Embryonic facial prominence (tissue), 1 donor: ENCODE data around the gene SERPINE1.

ENCODE experiments used
- DNase-seq: peaks from one replicate; pipeline ENCODE4 v3.0.0-alpha.2; 2016; ENCODE audit errors: extremely low spot score

SERPINE1 gene

DNA sequence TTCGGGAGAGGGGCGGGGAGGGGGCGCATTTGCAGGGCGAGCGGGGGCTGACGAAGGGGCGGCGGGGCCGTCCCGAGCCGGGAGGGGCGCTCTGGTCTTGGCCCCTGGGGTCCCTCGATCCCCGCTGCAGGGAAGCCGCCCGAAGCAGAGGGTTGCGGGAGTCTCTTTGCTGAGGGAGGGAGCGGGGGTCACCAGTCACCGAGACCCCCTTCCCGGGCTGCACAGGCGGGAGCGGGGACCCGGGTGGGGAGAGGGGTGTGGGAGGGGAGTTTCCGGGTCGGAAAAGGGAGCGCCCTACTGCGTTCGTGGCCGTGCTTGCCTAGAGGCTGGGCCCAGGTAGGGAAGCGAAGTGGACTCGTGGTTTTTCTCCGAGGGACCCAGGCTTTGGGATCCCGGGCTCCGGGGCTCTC is 27.8 kb downstream of the SERPINE1 start:
- DNase-seq, result no peak

GRCh38 chr7:101155303-101155702 is 28.4 kb downstream of the SERPINE1 start:
- no peak for DNase-seq

DNA sequence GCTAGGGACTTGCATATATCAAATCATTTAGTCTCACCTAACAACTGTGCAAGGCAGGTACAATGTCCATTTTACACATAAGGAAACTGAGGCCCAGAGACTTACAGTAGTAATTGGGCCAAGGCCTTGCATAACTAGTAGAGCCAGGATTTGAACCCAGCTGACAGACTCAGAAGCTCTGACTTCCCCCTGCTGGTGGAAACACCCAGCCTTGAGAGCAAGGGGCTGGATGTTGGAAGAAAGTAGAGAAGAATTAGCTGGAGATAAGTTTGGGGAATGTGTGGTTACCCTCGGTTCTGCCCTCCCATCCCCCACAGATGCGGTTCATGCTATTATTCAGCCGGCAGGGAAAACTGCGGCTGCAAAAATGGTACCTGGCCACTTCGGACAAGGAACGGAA is 29.4 kb downstream of the SERPINE1 start:
- DNase-seq, result no peak

- no peak for DNase-seq
Measured at GRCh38 chr7:101156866-101157589, 30.1 kb downstream of the SERPINE1 start.

- DNase-seq, result no peak
Measured at GRCh38 chr7:101159696-101160674, 33.1 kb downstream of the SERPINE1 start.

- DNase-seq, result no peak
Measured at GRCh38 chr7:101160910-101161309, 34.0 kb downstream of the SERPINE1 start.

DNA sequence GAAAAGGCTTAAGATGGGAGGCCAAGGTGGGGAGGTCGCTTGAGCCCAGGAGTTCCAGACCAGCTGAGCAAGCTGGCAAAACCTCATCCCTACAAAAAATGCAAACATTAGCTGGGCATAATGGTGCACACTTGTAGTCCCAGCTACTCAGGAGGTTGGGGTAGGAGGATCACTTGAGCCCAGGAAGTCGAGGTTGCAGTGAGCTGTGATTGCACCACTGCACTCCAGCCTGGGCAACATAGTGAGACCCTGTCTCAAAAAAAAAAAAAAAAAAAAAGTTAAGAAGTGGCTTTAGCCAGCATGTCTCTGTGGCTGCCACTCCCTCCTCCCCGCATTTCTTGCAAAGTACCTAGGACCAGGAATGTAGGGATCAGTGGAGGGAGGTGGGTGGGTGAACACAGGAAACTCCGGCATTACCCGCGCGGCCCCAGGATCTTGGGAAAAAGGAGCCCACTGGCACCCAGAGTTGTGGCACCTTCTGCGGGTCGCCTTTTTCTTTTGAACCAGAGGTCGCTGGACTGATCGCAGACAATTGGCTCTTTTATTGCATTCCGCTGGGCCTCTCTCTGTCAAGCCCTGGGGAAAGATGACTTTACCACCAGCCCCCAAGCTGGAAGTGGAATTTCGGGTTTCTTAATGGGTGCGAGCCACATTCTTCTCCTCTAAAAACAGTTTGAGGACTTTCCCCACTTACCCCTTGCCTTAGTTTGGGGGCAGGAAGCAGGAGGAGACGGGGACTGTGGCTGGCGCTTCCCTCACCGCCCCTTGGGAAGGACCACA is 35.0 kb downstream of the SERPINE1 start:
- no peak for DNase-seq

- DNase-seq, result no peak
Measured at GRCh38 chr7:101162551-101163278, 35.8 kb downstream of the SERPINE1 start.

DNA sequence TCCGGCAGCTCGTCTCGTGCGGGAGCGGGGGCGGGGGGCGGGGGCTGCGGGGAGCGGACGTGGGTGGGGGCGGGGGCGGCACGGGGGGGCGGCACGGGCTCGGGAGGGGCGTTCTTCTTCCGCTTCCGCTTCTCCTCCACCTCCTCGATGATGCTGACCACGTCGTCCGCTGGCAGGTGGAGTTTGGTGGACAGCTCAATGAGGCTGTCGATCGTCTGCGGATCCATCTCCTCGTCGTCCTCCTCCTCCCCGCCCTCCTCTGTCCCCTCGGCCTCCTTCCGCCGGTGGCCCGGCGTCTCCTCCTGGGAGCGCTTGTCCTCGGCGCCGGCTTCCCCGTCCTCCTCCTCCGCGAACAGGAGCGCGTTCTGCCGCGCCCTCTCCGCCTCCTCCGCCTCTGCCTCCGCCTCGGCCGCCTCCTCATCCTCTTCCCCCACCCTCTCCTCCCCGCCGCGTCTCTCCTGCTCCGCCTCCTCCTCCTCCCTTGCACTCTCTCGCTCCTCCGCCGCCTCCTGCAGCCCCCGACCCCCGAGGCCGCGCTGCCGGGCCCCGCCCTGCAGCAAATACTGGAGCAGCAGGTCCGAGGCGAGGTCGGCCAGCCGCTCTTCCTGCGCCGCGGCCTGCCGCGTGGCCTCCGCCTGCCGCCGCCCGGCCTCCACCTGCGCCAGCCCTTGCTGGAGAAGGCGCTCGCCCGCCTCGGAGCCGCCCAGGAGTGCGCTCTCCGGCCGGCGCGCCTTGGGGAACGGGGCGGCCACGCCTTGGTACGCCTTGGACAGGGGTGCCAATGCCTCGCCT is 36.6 kb downstream of the SERPINE1 start:
- DNase-seq, result no peak

DNA sequence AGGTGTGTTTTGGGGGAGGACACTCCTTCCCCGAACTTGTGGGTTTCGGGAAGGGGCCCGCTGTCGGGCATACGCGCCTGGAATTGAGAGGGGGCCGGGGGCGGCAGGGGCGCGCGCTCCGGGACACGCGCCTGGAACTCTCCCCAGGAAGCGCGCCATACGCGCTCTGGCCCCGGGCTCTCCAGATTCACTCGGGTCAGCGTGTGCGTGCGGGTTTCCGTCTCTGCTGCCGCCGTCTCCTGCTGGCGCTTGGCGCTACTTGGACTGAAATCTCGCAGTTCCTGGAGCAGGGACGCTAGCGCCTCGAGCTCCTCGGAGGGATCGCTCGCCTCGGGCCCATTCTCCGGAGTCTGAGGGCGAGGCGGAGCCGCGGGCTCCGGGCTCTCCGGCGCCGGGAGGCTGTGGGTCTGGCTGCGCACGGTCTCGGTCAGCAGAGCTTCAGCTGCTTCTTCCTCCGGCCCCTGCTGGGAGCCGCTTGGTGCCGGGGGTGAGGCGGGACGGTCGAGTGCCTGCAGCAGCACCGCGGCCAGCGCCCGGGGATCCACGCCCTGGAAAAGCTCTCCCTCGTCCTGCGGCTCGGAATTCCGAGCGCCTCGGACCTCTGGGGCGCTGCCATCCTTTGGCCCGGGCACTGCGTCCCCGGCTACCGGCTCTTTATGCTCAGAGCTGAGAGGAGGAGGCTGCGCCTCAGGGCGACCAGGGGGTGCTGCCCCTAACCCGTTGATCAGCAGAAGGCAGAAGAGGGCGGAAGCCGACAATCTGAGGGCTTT is 37.4 kb downstream of the SERPINE1 start:
- no peak for DNase-seq

- DNase-seq, result peak; percentile 80
Measured at GRCh38 chr7:101165075-101165957, 38.4 kb downstream of the SERPINE1 start, which contains the start of gene VGF. Gene VGF, minus strand, starts transcription at chr7:101165569. Its CDS starts 726 bp downstream, at chr7:101164843.

DNA sequence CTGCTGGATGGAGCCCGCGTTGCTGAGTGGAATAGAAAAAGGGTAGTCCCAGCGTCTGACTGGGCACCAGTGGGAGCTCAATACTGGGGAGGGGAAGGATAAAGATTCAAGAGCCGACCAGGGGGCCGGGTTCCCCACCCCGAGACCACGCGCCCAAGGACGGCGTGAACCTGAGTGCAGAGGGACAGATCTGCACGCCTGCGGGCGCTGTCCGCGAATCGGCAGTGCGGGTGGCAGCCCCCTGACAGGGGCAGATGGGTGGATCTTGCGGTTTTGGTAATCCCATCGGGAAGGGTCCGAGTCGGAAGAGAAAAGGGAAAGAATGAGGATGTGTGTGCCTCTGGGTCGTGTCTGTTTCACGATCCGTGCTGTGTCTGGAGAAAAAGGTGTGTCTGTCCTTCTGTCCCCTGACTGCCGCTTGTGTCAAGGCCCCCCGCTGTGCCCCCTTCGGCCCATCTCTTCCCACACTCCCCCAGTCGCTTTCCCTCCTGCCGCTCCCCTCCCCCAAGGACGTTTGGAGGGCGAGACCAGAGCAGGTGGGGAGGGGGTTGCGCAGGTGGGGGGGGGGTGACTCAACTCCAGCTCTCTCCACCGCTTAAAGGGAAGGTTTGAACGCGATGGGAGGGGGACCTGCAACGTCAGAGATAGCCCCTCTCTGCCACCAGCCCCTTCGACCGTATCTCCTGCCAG is 39.2 kb downstream of the SERPINE1 start:
- no peak for DNase-seq

DNA sequence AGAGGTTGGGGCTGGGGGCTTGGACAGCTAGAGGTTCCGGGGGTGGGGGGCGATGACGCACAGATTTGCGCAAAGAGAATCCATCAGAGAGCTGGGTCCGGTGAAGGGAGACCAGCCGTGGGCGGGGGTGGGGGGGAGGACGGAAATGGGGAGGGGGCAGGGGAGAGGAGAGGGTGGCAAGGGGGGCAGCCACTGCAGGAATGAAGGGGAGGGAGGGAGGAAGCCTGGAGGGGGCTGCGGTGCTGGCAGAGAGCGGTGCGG is 39.7 kb downstream of the SERPINE1 start:
- DNase-seq, result no peak

DNA sequence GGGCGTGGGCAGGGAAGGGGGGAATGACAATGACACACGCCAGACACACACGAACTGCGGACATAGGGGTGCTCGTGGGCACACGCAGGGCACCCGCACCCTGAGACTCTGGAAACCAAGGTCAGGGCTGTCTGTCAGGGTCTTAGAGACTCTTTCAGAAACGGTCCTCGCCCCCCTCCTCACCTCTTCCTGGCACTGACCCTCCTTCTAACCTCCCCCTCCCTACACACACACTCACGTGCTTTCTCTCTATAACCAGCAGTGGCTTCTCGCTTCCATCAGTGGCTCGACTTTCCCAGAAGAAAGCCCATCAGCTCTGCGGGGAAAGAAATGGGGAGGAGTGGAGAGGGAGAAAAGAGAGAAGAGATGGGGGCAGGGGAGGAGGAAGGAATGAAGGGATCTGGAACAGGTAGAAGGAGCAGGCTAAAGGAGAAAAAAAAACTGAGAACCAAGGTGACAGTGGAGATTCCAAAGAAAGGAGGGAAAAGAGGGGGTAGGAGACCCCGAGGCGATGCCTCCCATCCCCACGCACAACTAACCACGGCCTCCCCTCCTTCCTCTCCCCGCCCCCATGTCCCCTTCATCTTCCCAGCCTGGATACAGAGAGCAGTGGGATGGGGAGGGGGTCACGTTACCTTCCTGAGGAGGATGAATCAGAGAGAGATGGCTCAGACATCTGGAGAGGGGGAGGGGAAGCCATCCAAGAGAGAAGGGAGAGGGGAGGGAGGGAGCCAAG is 40.2 kb downstream of the SERPINE1 start:
- no peak for DNase-seq

GRCh38 chr7:101167645-101168411 is 40.9 kb downstream of the SERPINE1 start:
- DNase-seq, result no peak

- DNase-seq, result no peak
Measured at GRCh38 chr7:101168412-101169049, 41.6 kb downstream of the SERPINE1 start.
